Measurements from ENCODE around the gene CCDC201. TPM values are rescaled to one million over a fixed set of nuclear protein-coding genes. Genes with fewer than 3 reads are reported as not detected.

CCDC201 gene
- total RNA-seq, 1 donor from 2014 or later: not detected

DNA sequence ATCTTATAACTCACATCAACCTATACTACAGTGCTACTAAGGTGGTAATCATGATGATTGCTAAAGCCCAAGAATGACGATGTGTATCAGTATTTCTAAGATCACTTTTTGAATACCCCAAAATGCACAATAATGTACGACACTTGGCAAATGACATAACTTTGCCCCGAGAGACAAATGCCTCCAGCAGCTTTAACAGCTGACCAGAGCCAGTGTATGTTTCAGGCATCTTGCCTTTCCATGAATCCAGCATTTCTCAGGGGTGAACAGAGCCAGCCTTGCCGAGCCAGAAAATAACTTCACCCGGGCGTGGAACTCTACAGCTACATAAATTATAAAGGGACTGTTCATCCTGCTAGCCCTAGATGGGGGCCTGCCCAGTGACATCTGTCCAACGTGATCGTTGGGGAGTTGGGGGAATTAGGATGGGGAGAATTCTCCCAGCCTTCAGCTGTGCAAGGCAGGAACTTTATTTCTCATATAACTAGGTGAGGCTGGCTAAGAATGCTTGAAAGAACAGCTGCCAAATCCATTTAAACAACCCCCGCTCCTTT lies 46.4 kb upstream of the CCDC201 start:
- H3K27ac ChIP-seq: no peak overlapping the region

DNA sequence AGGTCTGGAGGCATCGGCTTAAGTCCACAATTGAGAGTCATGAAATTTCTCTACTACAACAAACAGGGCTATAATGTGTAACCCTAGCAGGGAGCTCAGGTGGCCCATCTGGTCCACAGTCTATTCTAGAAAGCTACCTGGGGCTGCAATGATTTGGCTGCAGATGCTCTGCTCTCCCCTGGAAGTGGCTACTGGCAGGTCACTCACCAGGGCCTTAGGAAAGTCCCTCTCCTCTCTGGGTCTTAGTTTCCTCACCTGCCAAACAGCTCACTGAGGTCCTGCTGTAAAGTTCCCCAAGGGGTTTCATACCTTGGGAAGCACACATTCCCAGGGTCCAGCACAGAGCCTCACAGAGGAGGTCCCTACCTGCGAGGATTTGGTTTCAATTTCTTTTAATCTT lies 45.7 kb upstream of the CCDC201 start:
- Histone ChIP-seq H3K27me3 (no peaks in the 10 kb centered on the region), H3K4me3 (peak overlapping the region in 1 of 2 donors; percentile 85), H3K9me3 (no peaks in the 10 kb centered on the region), H3K27ac (no peak overlapping the region), H3K4me1 (peaks cover 0 to 33% of the 10 kb centered on the region in 2 donors), H3K36me3 (peaks cover 27 to 31% of the 10 kb centered on the region in 2 donors)
- no peak for DNase-seq (ENCODE audit: low spot score in 2 of 2)
- TF ChIP-seq, protein P1, sequence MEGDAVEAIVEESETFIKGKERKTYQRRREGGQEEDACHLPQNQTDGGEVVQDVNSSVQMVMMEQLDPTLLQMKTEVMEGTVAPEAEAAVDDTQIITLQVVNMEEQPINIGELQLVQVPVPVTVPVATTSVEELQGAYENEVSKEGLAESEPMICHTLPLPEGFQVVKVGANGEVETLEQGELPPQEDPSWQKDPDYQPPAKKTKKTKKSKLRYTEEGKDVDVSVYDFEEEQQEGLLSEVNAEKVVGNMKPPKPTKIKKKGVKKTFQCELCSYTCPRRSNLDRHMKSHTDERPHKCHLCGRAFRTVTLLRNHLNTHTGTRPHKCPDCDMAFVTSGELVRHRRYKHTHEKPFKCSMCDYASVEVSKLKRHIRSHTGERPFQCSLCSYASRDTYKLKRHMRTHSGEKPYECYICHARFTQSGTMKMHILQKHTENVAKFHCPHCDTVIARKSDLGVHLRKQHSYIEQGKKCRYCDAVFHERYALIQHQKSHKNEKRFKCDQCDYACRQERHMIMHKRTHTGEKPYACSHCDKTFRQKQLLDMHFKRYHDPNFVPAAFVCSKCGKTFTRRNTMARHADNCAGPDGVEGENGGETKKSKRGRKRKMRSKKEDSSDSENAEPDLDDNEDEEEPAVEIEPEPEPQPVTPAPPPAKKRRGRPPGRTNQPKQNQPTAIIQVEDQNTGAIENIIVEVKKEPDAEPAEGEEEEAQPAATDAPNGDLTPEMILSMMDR (IDR thresholded peaks at IDR 0.05): no peak
- intact Hi-C loops (cut with DNase I): loop anchor here (2.0 kb wide), 1 partner anchor 1336 kb away; no protein-coding TSS in a partner anchor

More for the DNA sequence above, 46.4 kb upstream of the CCDC201 start:
- H3K36me3 ChIP-seq: peaks cover 22 to 26% of the 10 kb centered on the region in 2 donors
- peak overlapping the region; percentile 61 to 85 for H3K4me3 ChIP-seq
- no peaks in the 10 kb centered on the region for H3K27me3 ChIP-seq
- peaks cover 0 to 40% of the 10 kb centered on the region in 2 donors for H3K4me1 ChIP-seq
- no peak for DNase-seq (ENCODE audit: low spot score in 2 of 2)
- intact Hi-C loops (cut with DNase I): loop anchor here (2.0 kb wide), 1 partner anchor 1335 kb away; no protein-coding TSS in a partner anchor
- TF ChIP-seq, protein P1 (IDR thresholded peaks at IDR 0.05): no peak
- no peaks in the 10 kb centered on the region for H3K9me3 ChIP-seq

DNA sequence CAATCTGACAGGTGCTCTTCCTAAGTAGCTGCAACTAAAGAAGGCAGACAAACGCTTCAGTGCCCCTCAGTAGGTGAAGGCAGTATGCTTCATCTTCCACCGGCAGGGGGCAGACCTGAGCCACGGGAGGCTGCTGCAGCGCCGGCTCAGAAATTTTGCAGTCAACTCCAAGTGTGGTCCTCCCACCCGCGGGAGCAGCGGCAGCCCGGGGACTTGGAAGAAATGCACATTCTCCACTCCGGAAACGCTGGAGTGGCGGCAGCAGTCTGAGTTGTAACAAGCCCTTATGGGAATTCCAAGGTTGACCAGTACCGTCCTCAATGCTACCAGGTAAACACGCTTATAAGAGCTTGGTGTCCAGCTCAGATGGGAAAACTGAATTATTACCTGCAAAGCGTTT lies 44.8 kb upstream of the CCDC201 start:
- DNase-seq (ENCODE audit: low spot score in 2 of 2): peak in 1 of 2 donors; percentile 88
- no peaks in the 10 kb centered on the region for H3K9me3 ChIP-seq
- peaks cover 36 to 40% of the 10 kb centered on the region in 2 donors for H3K36me3 ChIP-seq
- no peaks in the 10 kb centered on the region for H3K27me3 ChIP-seq
- TF ChIP-seq, protein P1 (IDR thresholded peaks at IDR 0.05): peak; percentile 76 to 95 (median 95)
- peak overlapping the region in 1 of 2 donors; percentile 85 for H3K4me3 ChIP-seq
- H3K4me1 ChIP-seq: peaks cover 0 to 29% of the 10 kb centered on the region in 2 donors
- intact Hi-C loops (cut with DNase I): loop anchor here (1.0 to 2.0 kb wide), 2 partner anchors 1263 to 1337 kb away; no protein-coding TSS in a partner anchor
- H3K27ac ChIP-seq: no peak overlapping the region

DNA sequence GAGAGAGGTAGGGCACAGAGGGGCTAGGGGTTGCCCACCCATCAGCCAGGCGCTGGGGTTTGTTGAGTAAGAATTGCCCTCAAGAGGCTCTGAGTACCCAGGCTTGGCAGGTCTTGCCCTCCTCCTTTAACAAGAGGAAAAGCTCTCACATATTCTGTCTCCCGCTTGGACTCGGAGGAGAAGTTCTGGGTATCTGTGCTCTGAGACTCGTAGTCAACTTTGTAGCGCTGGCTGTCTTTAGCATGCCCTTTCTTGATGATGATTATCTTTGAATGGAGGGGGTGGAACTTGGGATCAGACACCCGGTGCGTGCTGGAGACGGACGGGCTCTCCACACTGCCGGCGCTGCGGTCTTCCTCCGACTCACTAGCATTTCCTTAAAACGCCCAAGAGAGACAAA lies 44.2 kb upstream of the CCDC201 start:
- intact Hi-C loops (cut with DNase I): loop anchor here (1.0 kb wide), 1 partner anchor 1263 kb away; no protein-coding TSS in a partner anchor
- Histone ChIP-seq H3K36me3 (peaks cover 37 to 46% of the 10 kb centered on the region in 2 donors), H3K27ac (no peak overlapping the region), H3K4me1 (peaks cover 0 to 28% of the 10 kb centered on the region in 2 donors), H3K4me3 (no peak overlapping the region), H3K9me3 (no peaks in the 10 kb centered on the region), H3K27me3 (no peaks in the 10 kb centered on the region)
- DNase-seq (ENCODE audit: low spot score in 2 of 2): no peak
- TF ChIP-seq, protein P1 (IDR thresholded peaks at IDR 0.05): no peak

DNA sequence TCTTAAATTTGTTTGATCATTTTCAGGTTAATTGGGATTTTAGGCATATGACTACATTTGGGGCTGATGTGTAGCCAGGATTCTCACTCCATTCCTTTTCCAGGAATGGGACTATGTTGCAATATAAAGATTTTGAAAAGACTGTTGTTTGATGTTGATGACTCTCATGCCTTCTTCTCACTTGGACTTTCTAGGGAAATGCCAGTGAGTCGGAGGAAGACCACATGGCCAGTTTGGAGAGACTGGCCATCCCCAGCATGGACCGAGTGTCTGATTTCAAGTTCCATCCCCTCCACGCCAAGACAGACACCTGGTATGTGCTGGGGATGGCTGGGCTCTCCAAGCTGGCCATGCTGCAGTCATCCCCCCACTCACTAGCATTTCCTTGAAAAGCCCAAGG lies 42.7 kb upstream of the CCDC201 start:
- H3K36me3 ChIP-seq: peaks cover 37 to 57% of the 10 kb centered on the region in 2 donors
- H3K4me1 ChIP-seq: peaks cover 0 to 23% of the 10 kb centered on the region in 2 donors
- H3K9me3 ChIP-seq: no peaks in the 10 kb centered on the region
- no peak for DNase-seq (ENCODE audit: low spot score in 2 of 2)
- H3K27me3 ChIP-seq: no peaks in the 10 kb centered on the region
- H3K27ac ChIP-seq: no peak overlapping the region
- H3K4me3 ChIP-seq: no peak overlapping the region
- intact Hi-C loops (cut with DNase I): no loop called here
- TF ChIP-seq, protein P1 (IDR thresholded peaks at IDR 0.05): no peak
